IPS DF 4.7 (cell line): ENCODE measurements around the gene RSBN1.

Experiments used
- DNase-seq: peaks from one replicate; pipeline ENCODE4 v3.0.0-alpha.2; 2013; ENCODE audit warnings: low spot score; ENCODE audit errors: extremely low read depth

RSBN1 gene

GRCh38 chr1:113812661-113813135, 422 bp upstream of the RSBN1 start:
- DNase-seq, result no peak

- no peak for DNase-seq
Measured at GRCh38 chr1:113811156-113811887, 954 bp downstream of the RSBN1 start.

GRCh38 chr1:113809670-113810602, 2.3 kb downstream of the RSBN1 start:
- DNase-seq, result no peak

- DNase-seq, result no peak
Measured at GRCh38 chr1:113808450-113809195, 3.7 kb downstream of the RSBN1 start.

GRCh38 chr1:113805639-113806038, 6.6 kb downstream of the RSBN1 start:
- no peak for DNase-seq

- no peak for DNase-seq
Measured at GRCh38 chr1:113805256-113805531, 7.1 kb downstream of the RSBN1 start.

GRCh38 chr1:113804421-113805255, 7.6 kb downstream of the RSBN1 start:
- DNase-seq, result no peak

- no peak for DNase-seq
Measured at GRCh38 chr1:113802367-113803007, 9.8 kb downstream of the RSBN1 start.

GRCh38 chr1:113800487-113800886, 11.8 kb downstream of the RSBN1 start:
- DNase-seq, result no peak

GRCh38 chr1:113797472-113797871, 14.8 kb downstream of the RSBN1 start:
- no peak for DNase-seq

- DNase-seq, result no peak
Measured at GRCh38 chr1:113793878-113794834, 18.1 kb downstream of the RSBN1 start.

- DNase-seq, result no peak
Measured at GRCh38 chr1:113792986-113793385, 19.3 kb downstream of the RSBN1 start.

- no peak for DNase-seq
Measured at GRCh38 chr1:113792471-113792870, 19.8 kb downstream of the RSBN1 start.

GRCh38 chr1:113788802-113789201, 23.5 kb downstream of the RSBN1 start:
- no peak for DNase-seq

GRCh38 chr1:113787663-113788062, 24.6 kb downstream of the RSBN1 start:
- DNase-seq, result no peak

- DNase-seq, result no peak
Measured at GRCh38 chr1:113786069-113786468, 26.2 kb downstream of the RSBN1 start.

- no peak for DNase-seq
Measured at GRCh38 chr1:113784104-113784779, 28.0 kb downstream of the RSBN1 start.

- no peak for DNase-seq
Measured at GRCh38 chr1:113783254-113784103, 28.8 kb downstream of the RSBN1 start.
